ENCODE data around the gene EML4.

- TF ChIP-seq POLR2A (IDR thresholded peaks at IDR 0.05) (no peak), CTCF (IDR thresholded peaks at IDR 0.05) (no peak)
These were observed 155.1 kb downstream of the EML4 start for GRCh38 chr2:42324244-42324643.
